ENCODE measurements around the gene GPATCH3.

GRCh38 chr1:26907071-26907917 is 7.0 kb upstream of the GPATCH3 start:
- TF ChIP-seq CTCF (IDR thresholded peaks at IDR 0.05) = no peak
- TF ChIP-seq ZFX (IDR thresholded peaks at IDR 0.05; ENCODE audit: borderline replicate concordance) = no peak
